Measurements from ENCODE around the gene PRSS56.

Gene PRSS56

DNA sequence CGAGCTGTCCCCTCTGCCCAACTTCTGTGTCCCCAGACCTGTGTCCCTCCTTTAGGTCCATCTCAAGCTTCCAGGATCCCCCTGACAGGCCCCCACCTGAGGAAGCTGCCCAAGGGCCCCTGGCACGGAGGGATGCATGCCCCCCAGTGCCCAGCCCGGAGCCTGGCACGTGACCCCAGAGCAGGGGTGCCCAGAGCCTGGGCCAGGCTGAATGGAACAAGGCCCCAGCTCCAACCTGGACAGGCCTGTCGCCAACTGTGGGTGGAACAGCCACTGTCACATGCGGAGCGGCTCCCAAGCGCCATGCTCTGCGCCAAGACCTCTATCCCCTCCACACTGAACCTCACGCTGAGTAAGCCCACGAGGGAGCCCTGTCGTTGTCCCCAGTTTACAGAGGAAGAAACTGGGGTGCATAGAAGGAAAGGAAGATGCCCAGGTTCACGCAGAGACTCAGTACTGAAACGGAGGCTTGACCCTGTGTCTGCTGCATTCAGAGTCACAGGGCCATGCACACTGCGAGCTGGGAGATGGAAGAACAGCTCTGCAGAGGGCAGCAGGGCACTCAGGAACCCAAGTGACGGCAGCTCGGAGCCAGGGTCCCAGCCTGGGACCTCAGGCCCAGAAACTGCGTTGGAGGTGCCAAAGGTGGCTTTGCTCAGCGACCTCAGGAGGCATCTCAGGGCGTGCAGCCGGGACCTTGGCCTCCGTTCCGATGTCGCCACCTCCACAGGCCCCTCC lies 27.1 kb upstream of the PRSS56 start:
- no peak overlapping the region for H3K4me3 ChIP-seq (ENCODE audit: low read depth, low read length)
- TF ChIP-seq, protein P1, sequence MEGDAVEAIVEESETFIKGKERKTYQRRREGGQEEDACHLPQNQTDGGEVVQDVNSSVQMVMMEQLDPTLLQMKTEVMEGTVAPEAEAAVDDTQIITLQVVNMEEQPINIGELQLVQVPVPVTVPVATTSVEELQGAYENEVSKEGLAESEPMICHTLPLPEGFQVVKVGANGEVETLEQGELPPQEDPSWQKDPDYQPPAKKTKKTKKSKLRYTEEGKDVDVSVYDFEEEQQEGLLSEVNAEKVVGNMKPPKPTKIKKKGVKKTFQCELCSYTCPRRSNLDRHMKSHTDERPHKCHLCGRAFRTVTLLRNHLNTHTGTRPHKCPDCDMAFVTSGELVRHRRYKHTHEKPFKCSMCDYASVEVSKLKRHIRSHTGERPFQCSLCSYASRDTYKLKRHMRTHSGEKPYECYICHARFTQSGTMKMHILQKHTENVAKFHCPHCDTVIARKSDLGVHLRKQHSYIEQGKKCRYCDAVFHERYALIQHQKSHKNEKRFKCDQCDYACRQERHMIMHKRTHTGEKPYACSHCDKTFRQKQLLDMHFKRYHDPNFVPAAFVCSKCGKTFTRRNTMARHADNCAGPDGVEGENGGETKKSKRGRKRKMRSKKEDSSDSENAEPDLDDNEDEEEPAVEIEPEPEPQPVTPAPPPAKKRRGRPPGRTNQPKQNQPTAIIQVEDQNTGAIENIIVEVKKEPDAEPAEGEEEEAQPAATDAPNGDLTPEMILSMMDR (conservative IDR thresholded peaks at IDR 0.05; ENCODE audit: low read depth, low read length) = no peak

DNA sequence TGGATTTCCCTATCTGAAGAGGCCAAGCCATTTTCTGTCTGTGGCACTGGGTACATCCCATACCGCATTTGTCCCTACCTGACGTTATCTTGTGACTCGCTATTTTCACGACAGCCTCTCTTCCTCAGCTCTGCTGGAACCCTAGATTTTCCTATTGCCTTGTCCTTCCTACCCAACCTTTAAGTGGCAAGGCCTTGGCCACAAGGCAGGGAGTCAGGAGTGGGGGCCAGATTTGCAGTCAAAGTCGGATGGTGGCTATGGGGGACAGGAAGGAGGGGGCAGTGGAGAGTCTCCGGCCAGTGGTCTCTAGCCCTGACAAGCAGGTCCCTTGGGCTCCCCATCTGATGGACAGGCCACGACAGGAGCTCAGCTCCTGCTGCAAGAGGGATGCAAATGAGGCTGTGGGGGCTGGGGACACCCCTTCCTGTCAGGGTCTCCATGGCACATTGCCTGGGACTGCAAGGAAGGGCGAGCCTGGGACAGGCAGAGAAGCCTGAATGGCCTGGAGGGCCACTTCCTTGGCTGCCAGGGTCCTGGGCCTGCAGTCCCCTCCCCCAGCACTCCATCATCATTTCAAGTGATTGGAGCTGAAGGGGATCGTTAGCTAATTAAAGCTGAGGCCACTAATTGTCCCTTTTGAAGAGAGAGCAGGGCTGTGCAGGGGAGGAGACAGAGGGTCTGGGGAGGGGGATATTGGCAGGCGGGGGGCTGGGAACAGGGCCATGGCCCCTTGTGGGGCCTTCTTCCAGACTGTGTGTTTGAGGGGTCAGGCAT lies 26.3 kb upstream of the PRSS56 start:
- DNase-seq (ENCODE audit: low read depth) = no peak
- TF ChIP-seq, protein P1 (conservative IDR thresholded peaks at IDR 0.05; ENCODE audit: low read depth, low read length) = no peak
- H3K4me3 ChIP-seq (ENCODE audit: low read depth, low read length) = no peak overlapping the region

More for the DNA sequence above, 27.1 kb upstream of the PRSS56 start:
- DNase-seq (ENCODE audit: low read depth) = no peak

- TF ChIP-seq, protein P1 (conservative IDR thresholded peaks at IDR 0.05; ENCODE audit: low read depth, low read length) = no peak
- no peak for DNase-seq (ENCODE audit: low read depth)
Measured at GRCh38 chr2:232494542-232494941, 25.6 kb upstream of the PRSS56 start.

GRCh38 chr2:232495292-232495691 lies 24.9 kb upstream of the PRSS56 start:
- DNase-seq (ENCODE audit: low read depth) = no peak
- H3K4me3 ChIP-seq (ENCODE audit: low read depth, low read length) = no peak overlapping the region
- TF ChIP-seq, protein P1 (conservative IDR thresholded peaks at IDR 0.05; ENCODE audit: low read depth, low read length) = no peak

More at GRCh38 chr2:232494542-232494941, 25.6 kb upstream of the PRSS56 start:
- H3K4me3 ChIP-seq (ENCODE audit: low read depth, low read length) = no peak overlapping the region

- TF ChIP-seq, protein P1 (conservative IDR thresholded peaks at IDR 0.05; ENCODE audit: low read depth, low read length) = no peak
- DNase-seq (ENCODE audit: low read depth) = no peak
- H3K4me3 ChIP-seq (ENCODE audit: low read depth, low read length) = no peak overlapping the region
Measured at GRCh38 chr2:232496501-232497270, 23.5 kb upstream of the PRSS56 start.

DNA sequence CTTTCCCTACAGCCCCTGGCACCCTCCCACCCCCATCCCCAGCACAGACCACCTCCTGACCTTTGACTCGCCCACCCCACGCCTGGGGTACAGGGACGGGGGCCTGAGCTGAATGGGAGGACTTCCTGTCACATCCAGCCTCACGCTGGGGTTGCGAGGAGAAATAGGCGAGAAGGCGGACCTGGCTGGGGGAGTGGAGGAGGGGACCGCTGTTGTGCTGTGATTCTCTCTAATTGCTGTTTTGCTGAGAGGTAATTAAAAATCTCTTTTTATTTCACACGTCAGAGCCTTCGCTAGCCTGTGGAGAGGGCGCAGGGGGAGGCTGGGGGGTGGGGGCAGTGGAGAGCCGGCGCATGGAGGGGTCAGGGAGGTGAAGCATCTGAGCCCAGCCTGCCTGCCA lies 22.8 kb upstream of the PRSS56 start:
- TF ChIP-seq, protein P1 (conservative IDR thresholded peaks at IDR 0.05; ENCODE audit: low read depth, low read length) = no peak
- DNase-seq (ENCODE audit: low read depth) = no peak
- H3K4me3 ChIP-seq (ENCODE audit: low read depth, low read length) = no peak overlapping the region

Data from choroid plexus epithelial cell (primary cell).